ENCODE measurements around the gene RGS7.
"Not testable (repeated sequence)": the region's sequence is repeated elsewhere in the genome, so short reads cannot be mapped to it uniquely, and the experiment has no call there.

The RGS7 gene

GRCh38 chr1:241101622-241102021 is 255.4 kb downstream of the RGS7 start:
- Mint-ChIP-seq H3K27ac (no peak overlapping the region), H3K36me3 (ENCODE audit: low read depth) (no peaks in the 10 kb centered on the region), H3K9me3 (no peaks in the 10 kb centered on the region), H3K4me1 (ENCODE audit: low read depth) (no peaks in the 10 kb centered on the region), H3K4me3 (no peak overlapping the region), H3K27me3 (ENCODE audit: low read depth) (no peaks in the 10 kb centered on the region)

- Mint-ChIP-seq H3K4me1 (ENCODE audit: low read depth) (peaks cover 6% of the 10 kb centered on the region), H3K9me3 (no peaks in the 10 kb centered on the region), H3K36me3 (ENCODE audit: low read depth) (no peaks in the 10 kb centered on the region), H3K27me3 (ENCODE audit: low read depth) (no peaks in the 10 kb centered on the region), H3K4me3 (no peak overlapping the region), H3K27ac (no peak overlapping the region)
Measured at GRCh38 chr1:241097479-241097878, 259.5 kb downstream of the RGS7 start.

- no peak overlapping the region for H3K27ac Mint-ChIP-seq
- peaks cover 6% of the 10 kb centered on the region for H3K4me1 Mint-ChIP-seq (ENCODE audit: low read depth)
- H3K36me3 Mint-ChIP-seq (ENCODE audit: low read depth): no peaks in the 10 kb centered on the region
- H3K9me3 Mint-ChIP-seq: no peaks in the 10 kb centered on the region
- H3K27me3 Mint-ChIP-seq (ENCODE audit: low read depth): no peaks in the 10 kb centered on the region
- no peak overlapping the region for H3K4me3 Mint-ChIP-seq
Measured at GRCh38 chr1:241096982-241097381, 260.0 kb downstream of the RGS7 start.

GRCh38 chr1:241095847-241096246 is 261.2 kb downstream of the RGS7 start:
- H3K36me3 Mint-ChIP-seq (ENCODE audit: low read depth): no peaks in the 10 kb centered on the region
- H3K27ac Mint-ChIP-seq: no peak overlapping the region
- H3K4me1 Mint-ChIP-seq (ENCODE audit: low read depth): peaks cover 6% of the 10 kb centered on the region
- H3K9me3 Mint-ChIP-seq: no peaks in the 10 kb centered on the region
- H3K27me3 Mint-ChIP-seq (ENCODE audit: low read depth): no peaks in the 10 kb centered on the region
- no peak overlapping the region for H3K4me3 Mint-ChIP-seq

GRCh38 chr1:241090798-241091197 is 266.2 kb downstream of the RGS7 start:
- H3K27ac Mint-ChIP-seq: no peak overlapping the region
- peaks cover 6% of the 10 kb centered on the region for H3K4me1 Mint-ChIP-seq (ENCODE audit: low read depth)
- H3K4me3 Mint-ChIP-seq: no peak overlapping the region
- no peaks in the 10 kb centered on the region for H3K36me3 Mint-ChIP-seq (ENCODE audit: low read depth)
- peaks cover 11% of the 10 kb centered on the region for H3K9me3 Mint-ChIP-seq
- H3K27me3 Mint-ChIP-seq (ENCODE audit: low read depth): no peaks in the 10 kb centered on the region

GRCh38 chr1:241089066-241089465 is 267.9 kb downstream of the RGS7 start:
- H3K9me3 Mint-ChIP-seq: peaks cover 11% of the 10 kb centered on the region
- not testable (repeated sequence) for H3K27ac Mint-ChIP-seq; H3K4me3 Mint-ChIP-seq; H3K36me3 Mint-ChIP-seq (ENCODE audit: low read depth); H3K27me3 Mint-ChIP-seq (ENCODE audit: low read depth); H3K4me1 Mint-ChIP-seq (ENCODE audit: low read depth)

- peaks cover 11% of the 10 kb centered on the region for H3K9me3 Mint-ChIP-seq
- H3K27ac Mint-ChIP-seq; H3K4me1 Mint-ChIP-seq (ENCODE audit: low read depth); H3K4me3 Mint-ChIP-seq; H3K27me3 Mint-ChIP-seq (ENCODE audit: low read depth); H3K36me3 Mint-ChIP-seq (ENCODE audit: low read depth): not testable (repeated sequence)
Measured at GRCh38 chr1:241088075-241088474, 268.9 kb downstream of the RGS7 start.

- Mint-ChIP-seq H3K4me3 (no peak overlapping the region), H3K27me3 (ENCODE audit: low read depth) (no peaks in the 10 kb centered on the region), H3K4me1 (ENCODE audit: low read depth) (no peaks in the 10 kb centered on the region), H3K9me3 (peaks cover 11% of the 10 kb centered on the region), H3K36me3 (ENCODE audit: low read depth) (no peaks in the 10 kb centered on the region), H3K27ac (no peak overlapping the region)
Measured at GRCh38 chr1:241086686-241087085, 270.3 kb downstream of the RGS7 start.

- Mint-ChIP-seq H3K9me3 (peaks cover 10% of the 10 kb centered on the region), H3K36me3 (ENCODE audit: low read depth) (no peaks in the 10 kb centered on the region), H3K4me1 (ENCODE audit: low read depth) (no peaks in the 10 kb centered on the region), H3K27me3 (ENCODE audit: low read depth) (no peaks in the 10 kb centered on the region), H3K4me3 (no peak overlapping the region), H3K27ac (no peak overlapping the region)
Measured at GRCh38 chr1:241083285-241083684, 273.7 kb downstream of the RGS7 start.

- H3K27me3 Mint-ChIP-seq (ENCODE audit: low read depth): no peaks in the 10 kb centered on the region
- H3K36me3 Mint-ChIP-seq (ENCODE audit: low read depth): no peaks in the 10 kb centered on the region
- no peaks in the 10 kb centered on the region for H3K4me1 Mint-ChIP-seq (ENCODE audit: low read depth)
- no peaks in the 10 kb centered on the region for H3K9me3 Mint-ChIP-seq
- H3K4me3 Mint-ChIP-seq: no peak overlapping the region
- no peak overlapping the region for H3K27ac Mint-ChIP-seq
Measured at GRCh38 chr1:241081473-241081872, 275.5 kb downstream of the RGS7 start.

GRCh38 chr1:241079459-241079858 is 277.5 kb downstream of the RGS7 start:
- Mint-ChIP-seq H3K36me3 (ENCODE audit: low read depth) (no peaks in the 10 kb centered on the region), H3K27me3 (ENCODE audit: low read depth) (no peaks in the 10 kb centered on the region), H3K4me1 (ENCODE audit: low read depth) (no peaks in the 10 kb centered on the region), H3K4me3 (no peak overlapping the region), H3K27ac (no peak overlapping the region), H3K9me3 (no peaks in the 10 kb centered on the region)

- Mint-ChIP-seq H3K4me3 (no peak overlapping the region), H3K27me3 (ENCODE audit: low read depth) (no peaks in the 10 kb centered on the region), H3K9me3 (no peaks in the 10 kb centered on the region), H3K27ac (no peak overlapping the region), H3K36me3 (ENCODE audit: low read depth) (no peaks in the 10 kb centered on the region), H3K4me1 (ENCODE audit: low read depth) (no peaks in the 10 kb centered on the region)
Measured at GRCh38 chr1:241079047-241079446, 278.0 kb downstream of the RGS7 start.

GRCh38 chr1:241077386-241078147 is 279.4 kb downstream of the RGS7 start:
- Mint-ChIP-seq H3K4me1 (ENCODE audit: low read depth) (no peaks in the 10 kb centered on the region), H3K4me3 (no peak overlapping the region), H3K36me3 (ENCODE audit: low read depth) (no peaks in the 10 kb centered on the region), H3K9me3 (no peaks in the 10 kb centered on the region), H3K27me3 (ENCODE audit: low read depth) (no peaks in the 10 kb centered on the region), H3K27ac (no peak overlapping the region)

GRCh38 chr1:241074507-241074906 is 282.5 kb downstream of the RGS7 start:
- Mint-ChIP-seq H3K27ac (no peak overlapping the region), H3K9me3 (no peaks in the 10 kb centered on the region), H3K4me3 (no peak overlapping the region), H3K27me3 (ENCODE audit: low read depth) (no peaks in the 10 kb centered on the region), H3K36me3 (ENCODE audit: low read depth) (no peaks in the 10 kb centered on the region), H3K4me1 (ENCODE audit: low read depth) (no peaks in the 10 kb centered on the region)

- no peak overlapping the region for H3K4me3 Mint-ChIP-seq
- H3K9me3 Mint-ChIP-seq: no peaks in the 10 kb centered on the region
- H3K4me1 Mint-ChIP-seq (ENCODE audit: low read depth): no peaks in the 10 kb centered on the region
- no peaks in the 10 kb centered on the region for H3K36me3 Mint-ChIP-seq (ENCODE audit: low read depth)
- H3K27ac Mint-ChIP-seq: no peak overlapping the region
- no peaks in the 10 kb centered on the region for H3K27me3 Mint-ChIP-seq (ENCODE audit: low read depth)
Measured at GRCh38 chr1:241068359-241068758, 288.6 kb downstream of the RGS7 start.

- Mint-ChIP-seq H3K4me1 (ENCODE audit: low read depth) (no peaks in the 10 kb centered on the region), H3K36me3 (ENCODE audit: low read depth) (no peaks in the 10 kb centered on the region), H3K27ac (no peak overlapping the region), H3K4me3 (no peak overlapping the region), H3K9me3 (no peaks in the 10 kb centered on the region), H3K27me3 (ENCODE audit: low read depth) (no peaks in the 10 kb centered on the region)
Measured at GRCh38 chr1:241063276-241063675, 293.7 kb downstream of the RGS7 start.
